K562 (cell line): ENCODE data around the gene NEU1.

ENCODE experiments used
- FOS ChIP-seq: IDR thresholded peaks from 3 replicates; pipeline ENCODE4 v1.6.1; 2011; ENCODE audit not compliant: insufficient read length; ENCODE audit errors: extremely low read depth
- MNT ChIP-seq, 2 experiments: fragments of 450-650 bp; conservative IDR thresholded peaks; 2 replicates each; pipeline ENCODE4 v1.6.1; 2017; ENCODE audit warnings: mild to moderate bottlenecking in 2 of 2, moderate library complexity in 2 of 2
- POLR2A ChIP-seq: fragments of 450-650 bp; conservative IDR thresholded peaks from 2 replicates; pipeline ENCODE4 v1.6.1; 2016
- ZBED1 ChIP-seq: IDR thresholded peaks from 2 replicates; pipeline ENCODE4 v1.6.1; 2014
- ZNF639 ChIP-seq, 2 experiments: fragments of 200-800 bp in 1 of 2; sonication (Bioruptor generic) in 1 of 2; sonication (generic) in 1 of 2; formaldehyde crosslinking in 1 of 2; IDR thresholded peaks in 1 of 2; conservative IDR thresholded peaks in 1 of 2; 2 replicates each; pipeline versions ENCODE4 v1.5.0 to v1.6.1; 2016 to 2020; ENCODE audit warnings: missing compliant biosample characterization in 1 of 2, missing genetic modification characterization in 1 of 2, missing genetic modification reagents in 1 of 2

GRCh38 chr6:31878726-31879125 is 16.1 kb upstream of the NEU1 start, which contains the start of gene SLC44A4:
- TF ChIP-seq MNT (conservative IDR thresholded peaks at IDR 0.05) (no peak), POLR2A (no peak), ZNF639 (CRISPR knock-in tag; conservative IDR thresholded peaks at IDR 0.05 in 1 of 2, IDR thresholded peaks at IDR 0.05 in 1 of 2) (no peak), FOS (no peak), ZBED1 (no peak)
